NT2/D1 (cell line): ENCODE measurements around the gene TEAD4.

ENCODE experiments used
- DNase-seq: peaks from one replicate; pipeline ENCODE4 v3.0.0-alpha.2; 2011; ENCODE audit warnings: low read depth, low spot score
- H3K27me3 ChIP-seq: 2 replicates; pipeline ENCODE4 v1.6.0; 2011; ENCODE audit warnings: mild to moderate bottlenecking; ENCODE audit not compliant: insufficient read length, insufficient read depth
- H3K36me3 ChIP-seq: 2 replicates; pipeline ENCODE4 v1.6.1; 2011; ENCODE audit warnings: mild to moderate bottlenecking, low read length, mixed read lengths; ENCODE audit not compliant: insufficient read depth, insufficient read length
- H3K4me1 ChIP-seq: 2 replicates; pipeline ENCODE4 v1.5.1; 2011; ENCODE audit not compliant: insufficient read depth, insufficient read length
- H3K4me3 ChIP-seq: 2 replicates; pipeline ENCODE4 v1.5.1; 2011; ENCODE audit warnings: low read depth; ENCODE audit not compliant: insufficient read length
- H3K9ac ChIP-seq: 2 replicates; pipeline ENCODE4 v1.6.0; 2011; ENCODE audit warnings: low read depth; ENCODE audit not compliant: insufficient read length
- H3K9me3 ChIP-seq: 2 replicates; pipeline ENCODE4 v1.5.1; 2011; ENCODE audit warnings: mild to moderate bottlenecking, low read length; ENCODE audit not compliant: insufficient read depth
- SUZ12 ChIP-seq: IDR thresholded peaks from 2 replicates; pipeline ENCODE4 v1.6.1; 2011; ENCODE audit not compliant: insufficient read length, insufficient read depth; ENCODE audit errors: extremely low read depth
- YY1 ChIP-seq: IDR thresholded peaks from 2 replicates; pipeline ENCODE4 v1.6.1; 2011; ENCODE audit not compliant: insufficient read length, insufficient read depth
- ZNF274 ChIP-seq: IDR thresholded peaks from 2 replicates; pipeline ENCODE4 v1.6.1; 2011; ENCODE audit warnings: mild to moderate bottlenecking, low read depth, low read length

Gene TEAD4

GRCh38 chr12:3040026-3040656, 80.9 kb downstream of the TEAD4 start:
- no peak for DNase-seq
- Histone ChIP-seq H3K4me3 (no peak overlapping the region), H3K9ac (no peak overlapping the region), H3K9me3 (no peaks in the 10 kb centered on the region), H3K27me3 (no peaks in the 10 kb centered on the region), H3K36me3 (peaks cover 92% of the 10 kb centered on the region), H3K4me1 (peaks cover 17% of the 10 kb centered on the region)
- TF ChIP-seq SUZ12 (no peak), YY1 (no peak), ZNF274 (no peak)

- no peaks in the 10 kb centered on the region for H3K27me3 ChIP-seq
- peaks cover 15% of the 10 kb centered on the region for H3K4me1 ChIP-seq
- peak overlapping the region; percentile 52 for H3K9ac ChIP-seq
- H3K4me3 ChIP-seq, result no peak overlapping the region
- TF ChIP-seq SUZ12, result no peak
- no peak for TF ChIP-seq YY1
- no peak for TF ChIP-seq ZNF274
- no peaks in the 10 kb centered on the region for H3K9me3 ChIP-seq
- no peak for DNase-seq
- H3K36me3 ChIP-seq, result peaks cover 88% of the 10 kb centered on the region
Measured at GRCh38 chr12:3040663-3041544, 81.7 kb downstream of the TEAD4 start.

GRCh38 chr12:3041558-3042164, 82.5 kb downstream of the TEAD4 start:
- H3K4me1 ChIP-seq, result peaks cover 9% of the 10 kb centered on the region
- H3K9ac ChIP-seq, result peak overlapping the region; percentile 52
- no peaks in the 10 kb centered on the region for H3K27me3 ChIP-seq
- DNase-seq, result peak; percentile 99
- no peak overlapping the region for H3K4me3 ChIP-seq
- H3K9me3 ChIP-seq, result no peaks in the 10 kb centered on the region
- no peak for TF ChIP-seq SUZ12
- TF ChIP-seq ZNF274, result no peak
- TF ChIP-seq YY1, result no peak
- peaks cover 82% of the 10 kb centered on the region for H3K36me3 ChIP-seq

GRCh38 chr12:3042394-3042793, 83.2 kb downstream of the TEAD4 start:
- no peak for DNase-seq
- H3K4me3 ChIP-seq, result no peak overlapping the region

GRCh38 chr12:3042826-3043225, 83.6 kb downstream of the TEAD4 start:
- no peak overlapping the region for H3K4me3 ChIP-seq
- no peak for TF ChIP-seq ZNF274

More at GRCh38 chr12:3042394-3042793, 83.2 kb downstream of the TEAD4 start:
- Histone ChIP-seq H3K36me3 (peaks cover 74% of the 10 kb centered on the region), H3K9me3 (no peaks in the 10 kb centered on the region), H3K4me1 (peaks cover 8% of the 10 kb centered on the region), H3K9ac (peak overlapping the region; percentile 10), H3K27me3 (no peaks in the 10 kb centered on the region)
- TF ChIP-seq SUZ12, result no peak
- no peak for TF ChIP-seq ZNF274

GRCh38 chr12:3043406-3043805, 84.2 kb downstream of the TEAD4 start:
- TF ChIP-seq ZNF274 (no peak), YY1 (no peak), SUZ12 (no peak)
- Histone ChIP-seq H3K4me1 (peaks cover 17% of the 10 kb centered on the region), H3K36me3 (peaks cover 64% of the 10 kb centered on the region), H3K9ac (no peak overlapping the region), H3K9me3 (no peaks in the 10 kb centered on the region), H3K27me3 (no peaks in the 10 kb centered on the region), H3K4me3 (no peak overlapping the region)
- no peak for DNase-seq

More at GRCh38 chr12:3042826-3043225, 83.6 kb downstream of the TEAD4 start:
- no peaks in the 10 kb centered on the region for H3K27me3 ChIP-seq
- no peak for DNase-seq
- peaks cover 70% of the 10 kb centered on the region for H3K36me3 ChIP-seq
- H3K4me1 ChIP-seq, result peaks cover 12% of the 10 kb centered on the region
- H3K9me3 ChIP-seq, result no peaks in the 10 kb centered on the region
- no peak overlapping the region for H3K9ac ChIP-seq

- Histone ChIP-seq H3K36me3 (peaks cover 56% of the 10 kb centered on the region), H3K4me3 (no peak overlapping the region), H3K27me3 (no peaks in the 10 kb centered on the region), H3K4me1 (peaks cover 19% of the 10 kb centered on the region), H3K9ac (no peak overlapping the region), H3K9me3 (no peaks in the 10 kb centered on the region)
- TF ChIP-seq ZNF274, result no peak
- TF ChIP-seq YY1, result no peak
- TF ChIP-seq SUZ12, result no peak
- no peak for DNase-seq
Measured at GRCh38 chr12:3044141-3044630, 85.0 kb downstream of the TEAD4 start.
